GM12878 (cell line): ENCODE results near the gene NRXN3. TPM values are rescaled to one million over a fixed set of nuclear protein-coding genes. Genes with fewer than 3 reads are reported as not detected.

ENCODE experiments used
- ATAC-seq: fragments of 200-7000 bp; cut with Tn5 transposase; 3 replicates; pipeline ENCODE4 v1.9.1; 2020; ENCODE audit warnings: mild to moderate bottlenecking, moderate library complexity
- BruUV-seq: library from RNA; stranded (reverse); fragments of 400-500 nt; replicated peaks from 2 replicates; lab custom pipeline; 2021; lab: Mats Ljungman, UMichigan
- CTCF ChIA-PET: fragments of 300-600 bp; sonication (Branson Sonifier 250); formaldehyde crosslinking; extraction: SDS; loops from one replicate; lab custom pipeline; 2021; ENCODE audit warnings: inconsistent platforms; lab: Yijun Ruan, JAX
- POLR2A ChIA-PET: fragments of 350-600 bp; formaldehyde crosslinking; extraction: SDS; loops from one replicate; lab custom pipeline; 2021; ENCODE audit warnings: inconsistent platforms; lab: Charles Lee
- RAD21 ChIA-PET: fragments of 300-600 bp; sonication (Branson Sonifier 250); formaldehyde crosslinking; loops from one replicate; lab custom pipeline; 2023; ENCODE audit warnings: antibody characterized with exemption; ENCODE audit not compliant: unreplicated experiment; lab: Charles Lee
- SMC1A ChIA-PET: fragments of 300-600 bp; sonication (Branson Sonifier 250); formaldehyde crosslinking; loops from one replicate; lab custom pipeline; 2023; ENCODE audit not compliant: unreplicated experiment, uncharacterized antibody; lab: Charles Lee
- DNase-seq: peaks from one replicate; pipeline ENCODE4 v3.0.0-alpha.2; 2011; ENCODE audit warnings: low read depth, low spot score
- FAIRE-seq: peaks from 3 replicates; lab custom pipeline; 2011; peaks lifted over from hg19 to GRCh38; lab: Jason Lieb, UNC
- H2AFZ ChIP-seq: 2 replicates; pipeline ENCODE4 v1.6.0; 2011; ENCODE audit warnings: low read depth, low read length, control low read depth; ENCODE audit not compliant: control insufficient read depth
- H3K27ac ChIP-seq: 2 replicates; pipeline ENCODE4 v1.5.1; 2011; ENCODE audit warnings: control low read depth; ENCODE audit not compliant: control insufficient read depth, insufficient read depth
- H3K27me3 ChIP-seq, 2 experiments: replicated peaks in 1 of 2; 2 replicates each; pipeline versions ENCODE4 v1.6.0 to v1.6.1; 2011; ENCODE audit warnings: low read length in 1 of 2; ENCODE audit not compliant: control insufficient read depth in 2 of 2, insufficient read depth in 2 of 2
- H3K36me3 ChIP-seq, 2 experiments: 2 replicates each; pipeline ENCODE4 v1.5.1; 2011; ENCODE audit warnings: low read length in 1 of 2; ENCODE audit not compliant: control insufficient read depth in 2 of 2, insufficient read depth in 2 of 2
- H3K4me1 ChIP-seq: 2 replicates; pipeline ENCODE4 v1.6.1; 2011; ENCODE audit warnings: mild to moderate bottlenecking, low read length, moderate library complexity, mixed read lengths; ENCODE audit not compliant: control insufficient read depth, insufficient read depth
- H3K4me2 ChIP-seq: 2 replicates; pipeline ENCODE4 v1.6.0; 2011; ENCODE audit warnings: control low read depth; ENCODE audit not compliant: control insufficient read depth, insufficient read depth
- H3K4me3 ChIP-seq: fragments of 200-600 bp; sonication (generic); 2 replicates; pipeline ENCODE4 v1.5.1; 2016
- H3K79me2 ChIP-seq: 2 replicates; pipeline ENCODE4 v1.6.0; 2011; ENCODE audit warnings: low read length; ENCODE audit not compliant: control insufficient read depth, insufficient read depth
- H3K9ac ChIP-seq: 2 replicates; pipeline ENCODE4 v1.8.0; 2011; ENCODE audit warnings: low read length, control low read depth, mixed read lengths; ENCODE audit not compliant: control insufficient read depth, insufficient read depth
- H3K9me3 ChIP-seq: replicated peaks from 3 replicates; pipeline ENCODE4 v1.5.1; 2011; ENCODE audit warnings: mild to moderate bottlenecking, low read length; ENCODE audit not compliant: control insufficient read depth, insufficient read depth
- H4K20me1 ChIP-seq: 2 replicates; pipeline ENCODE4 v1.6.0; 2011; ENCODE audit not compliant: control insufficient read depth, insufficient read depth
- CHD4 ChIP-seq: fragments of 200-600 bp; sonication (generic); IDR thresholded peaks from 2 replicates; pipeline ENCODE4 v1.6.1; 2016; ENCODE audit warnings: mild to moderate bottlenecking
- CUX1 ChIP-seq: IDR thresholded peaks from 2 replicates; pipeline ENCODE4 v1.6.1; 2012; ENCODE audit warnings: improper control_type of control experiment, low read depth, low read length; ENCODE audit not compliant: insufficient replicate concordance
- EP300 ChIP-seq, 2 experiments: fragments of 150-350 bp in 1 of 2; IDR thresholded peaks; 2 replicates each; pipeline ENCODE4 v1.6.1; 2011 to 2012; ENCODE audit warnings: low read depth in 2 of 2, low read length in 2 of 2, borderline replicate concordance in 1 of 2, improper control_type of control experiment in 1 of 2, inconsistent platforms in 1 of 2; ENCODE audit not compliant: control insufficient read depth in 1 of 2
- HDAC2 ChIP-seq: fragments of 200-600 bp; sonication (generic); IDR thresholded peaks from 2 replicates; pipeline ENCODE4 v1.6.1; 2017
- KLF5 ChIP-seq: fragments of 450-650 bp; IDR thresholded peaks from 2 replicates; pipeline ENCODE4 v1.6.1; 2014; ENCODE audit warnings: mild to moderate bottlenecking; ENCODE audit not compliant: partially characterized antibody
- RBBP5 ChIP-seq: fragments of 200-600 bp; sonication (generic); conservative IDR thresholded peaks from 2 replicates; pipeline ENCODE4 v1.6.1; 2016
- RUNX3 ChIP-seq: IDR thresholded peaks from 2 replicates; pipeline ENCODE4 v1.6.1; 2012; ENCODE audit warnings: low read length, inconsistent platforms
- ZBTB4 ChIP-seq: fragments of 450-650 bp; formaldehyde crosslinking; IDR thresholded peaks from 2 replicates; pipeline ENCODE4 v1.4.0; 2022; ENCODE audit warnings: mild to moderate bottlenecking, moderate library complexity
- ZZZ3 ChIP-seq: IDR thresholded peaks from 2 replicates; pipeline ENCODE4 v1.6.1; 2011; ENCODE audit warnings: low read depth; ENCODE audit not compliant: control insufficient read depth, insufficient read length
- WGBS: methylation state at CpG from one replicate; pipeline ENCODE4 v1.1.6; 2016; ENCODE audit warnings: low lambda C conversion rate; ENCODE audit not compliant: insufficient replicate concordance, insufficient coverage; ENCODE audit errors: missing lambda C conversion rate; 5-methylcytosine and 5-hydroxymethylcytosine counted together
- in situ Hi-C: fragments of 300-500 bp; cut with MboI; formaldehyde crosslinking; loops from 9 replicates; pipeline ENCODE4 v1.14.3; 2018; ENCODE audit warnings: mixed read lengths
- intact Hi-C: fragments of 100-400 bp; cut with micrococcal nuclease; formaldehyde crosslinking; loops from one replicate; pipeline ENCODE4 v1.14.2; 2022; ENCODE audit not compliant: unreplicated experiment
- polyA plus RNA-seq, 11 experiments: library from polyadenylated mRNA; depleted of rRNA in 4 of 11; unstranded in 6 of 11; stranded (reverse) in 5 of 11; fragments of >200 nt; fragmentation: Nextera tagmentation in 4 of 11; fragmentation: Illumina TruSeq in 1 of 11; extraction: Ambion mirVana in 4 of 11; extraction: Trizol in 1 of 11; gene quantifications; 1 replicate in 1 of 11; 2 replicates in 10 of 11; pipeline versions ENCODE4 v1.2.1 to v1.2.3, GENCODE V29; 2011 to 2016; ENCODE audit warnings: inconsistent platforms in 2 of 11, missing spikeins in 2 of 11, low read depth in 1 of 11
- total RNA-seq, 4 experiments: library from RNA; depleted of rRNA in 3 of 4; stranded (reverse); fragments of >200 nt in 3 of 4; fragmentation: Illumina TruSeq in 1 of 4; extraction: Trizol in 1 of 4; gene quantifications; 2 replicates each; pipeline versions ENCODE4 v1.2.1 to v1.2.3, GENCODE V29; 2013 to 2021

Gene NRXN3
- total and polyA plus RNA-seq, 10 of the 15 experiments (the other 5 are each of a cell fraction or from before 2014, with no cell fraction given) = 0.52 to 3.3 (median 1.4) TPM

DNA sequence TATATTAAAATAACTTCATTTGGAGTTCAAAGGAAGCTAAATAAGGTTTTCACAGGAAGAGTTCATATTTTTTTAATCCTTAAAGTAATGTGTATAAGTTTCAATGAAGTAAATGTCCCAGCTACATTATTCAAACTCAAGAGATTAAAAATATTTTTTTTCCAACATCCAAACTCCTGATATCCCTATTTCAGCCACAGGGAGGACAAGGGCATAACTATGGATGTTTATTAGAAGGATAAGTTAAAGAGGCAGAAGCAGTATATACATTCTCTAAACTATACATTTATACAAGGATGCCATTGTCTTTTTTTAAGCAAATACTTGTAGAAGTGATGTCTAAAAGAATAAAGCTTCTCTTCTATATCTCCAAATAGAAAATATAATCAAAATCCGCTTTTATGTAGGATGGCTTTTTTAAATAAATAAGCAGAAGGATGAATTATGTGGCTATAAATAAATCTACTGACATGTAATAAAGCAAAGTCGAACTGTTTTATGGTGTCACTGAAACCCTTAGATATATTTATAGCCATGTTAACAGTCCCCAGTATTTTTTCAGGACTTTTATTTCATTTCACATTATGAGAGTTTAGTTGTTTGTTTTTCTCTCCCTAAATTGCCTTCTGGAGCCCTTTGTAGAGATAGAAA is 1104.6 kb downstream of the NRXN3 start:
- DNase-seq = no peak
- SMC1A ChIA-PET = no interaction called here

More for the DNA sequence above, 1104.6 kb downstream of the NRXN3 start:
- Histone ChIP-seq H3K9ac (no peak overlapping the region), H3K27me3 (no peaks in the 10 kb centered on the region), H3K9me3 (no peaks in the 10 kb centered on the region; the same call in 2 of the 3 replicates), H4K20me1 (no peaks in the 10 kb centered on the region), H3K4me3 (no peak overlapping the region), H3K4me1 (no peaks in the 10 kb centered on the region), H3K79me2 (no peaks in the 10 kb centered on the region), H3K36me3 (no peaks in the 10 kb centered on the region), H3K4me2 (no peak overlapping the region), H2AFZ (no peak overlapping the region), H3K27ac (no peak overlapping the region)
- FAIRE-seq = no peak
- WGBS = 16% methylated on average over 2 of the region's 2 CpGs
- intact Hi-C loops (no loop called here), in situ Hi-C loops (no loop called here)
- ChIA-PET POLR2A (no interaction called here), CTCF (interaction anchor here (0.7 kb wide), 1 partner anchor 65 kb away, joined by 3 read pairs; no protein-coding TSS in a partner anchor), RAD21 (no interaction called here)
- BruUV-seq = no TSS peak
- ATAC-seq = no peak
- no peak for TF ChIP-seq CHD4
- TF ChIP-seq RUNX3 = no peak
- TF ChIP-seq ZBTB4 (CRISPR knock-in tag) = no peak
- no peak for TF ChIP-seq ZZZ3
- TF ChIP-seq RBBP5 = no peak
- no peak for TF ChIP-seq KLF5
- TF ChIP-seq EP300 (IDR thresholded peaks at IDR 0.05; ENCODE audit: borderline replicate concordance in 1 of 2, control insufficient read depth in 1 of 2, low read depth in 2 of 2, low read length in 2 of 2) = no peak
- no peak for TF ChIP-seq HDAC2
- TF ChIP-seq CUX1 = no peak
